ENCODE measurements around the gene ZEB1.

ZEB1 gene

GRCh38 chr10:31466313-31466712 is 147.3 kb downstream of the ZEB1 start:
- TF ChIP-seq CTCF (IDR thresholded peaks at IDR 0.05; ENCODE audit: borderline replicate concordance, insufficient read depth, low read depth, low read length) = no peak

GRCh38 chr10:31467791-31468535 is 148.9 kb downstream of the ZEB1 start:
- TF ChIP-seq CTCF (IDR thresholded peaks at IDR 0.05; ENCODE audit: borderline replicate concordance, insufficient read depth, low read depth, low read length) = peak; percentile 41; the same call in 1 of the 2 replicates
- H3K4me3 ChIP-seq (ENCODE audit: low read depth, low read length) = no peak overlapping the region

More at GRCh38 chr10:31466313-31466712, 147.3 kb downstream of the ZEB1 start:
- H3K4me3 ChIP-seq (ENCODE audit: low read depth, low read length) = no peak overlapping the region

GRCh38 chr10:31468536-31468859 is 149.5 kb downstream of the ZEB1 start:
- no peak overlapping the region for H3K4me3 ChIP-seq (ENCODE audit: low read depth, low read length)
- no peak for TF ChIP-seq CTCF (IDR thresholded peaks at IDR 0.05; ENCODE audit: borderline replicate concordance, insufficient read depth, low read depth, low read length)

GRCh38 chr10:31475519-31475918 is 156.5 kb downstream of the ZEB1 start:
- no peak overlapping the region for H3K4me3 ChIP-seq (ENCODE audit: low read depth, low read length)
- TF ChIP-seq CTCF (IDR thresholded peaks at IDR 0.05; ENCODE audit: borderline replicate concordance, insufficient read depth, low read depth, low read length) = no peak

- TF ChIP-seq CTCF (IDR thresholded peaks at IDR 0.05; ENCODE audit: borderline replicate concordance, insufficient read depth, low read depth, low read length) = no peak
- H3K4me3 ChIP-seq (ENCODE audit: low read depth, low read length) = no peak overlapping the region
These were observed 157.1 kb downstream of the ZEB1 start for GRCh38 chr10:31476088-31476487.

GRCh38 chr10:31477584-31477983 is 158.6 kb downstream of the ZEB1 start:
- H3K4me3 ChIP-seq (ENCODE audit: low read depth, low read length) = no peak overlapping the region
- no peak for TF ChIP-seq CTCF (IDR thresholded peaks at IDR 0.05; ENCODE audit: borderline replicate concordance, insufficient read depth, low read depth, low read length)

- no peak for TF ChIP-seq CTCF (IDR thresholded peaks at IDR 0.05; ENCODE audit: borderline replicate concordance, insufficient read depth, low read depth, low read length)
- no peak overlapping the region for H3K4me3 ChIP-seq (ENCODE audit: low read depth, low read length)
These were observed 160.7 kb downstream of the ZEB1 start for GRCh38 chr10:31479752-31480151.

Measured in GM12875 (cell line).